Measurements from ENCODE around the gene TMEM179. TPM values are rescaled to one million over a fixed set of nuclear protein-coding genes. Genes with fewer than 3 reads are reported as not detected.

TMEM179 gene
- total and polyA plus RNA-seq, 2 of the 8 experiments (the other 6 are each of a cell fraction or from before 2014, with no cell fraction given) = 2.9 to 4.0 TPM

DNA sequence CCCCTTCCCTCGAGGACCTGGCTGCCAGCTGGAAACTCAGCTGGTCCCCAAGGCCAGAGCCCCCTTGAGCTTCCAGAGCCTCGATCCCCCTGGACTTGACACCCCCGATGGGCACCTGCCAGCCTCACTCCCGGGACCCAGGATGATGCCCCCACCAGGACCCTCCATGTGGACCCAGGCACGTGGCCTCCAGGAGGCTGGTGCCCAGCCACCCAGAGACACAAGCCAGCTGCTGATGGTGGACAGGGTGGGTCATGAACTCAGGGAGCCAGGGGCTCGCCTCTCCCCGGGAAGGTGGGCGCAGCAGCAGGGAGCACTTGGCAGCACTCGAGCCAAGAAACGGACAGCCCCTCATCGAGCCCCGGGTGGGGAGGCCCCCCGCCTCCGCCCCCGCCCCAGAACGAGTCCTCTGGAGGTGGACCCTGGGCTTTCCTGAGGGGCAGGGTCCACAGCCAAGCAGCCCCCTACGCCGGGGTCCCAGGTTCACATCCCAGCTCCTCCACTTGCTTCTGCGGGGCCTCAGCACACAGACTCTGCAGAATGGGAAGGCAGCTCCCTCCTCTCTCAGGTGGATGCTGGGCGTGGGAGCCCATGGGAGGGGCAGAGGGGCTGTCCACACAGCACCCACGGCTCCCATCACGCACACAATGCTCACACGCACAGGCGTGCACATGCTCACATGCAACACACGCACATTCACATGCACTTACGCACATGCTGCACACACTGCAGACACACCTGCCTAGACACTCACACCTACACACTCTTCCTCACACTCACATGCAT lies 12.9 kb downstream of the TMEM179 start:
- 90% methylated on average over 17 of the region's 26 CpGs; no CpG with 5 or more reads in 1 of the 2 experiments for WGBS, 2 experiments (ENCODE audit: extremely low coverage in 1 of 2, insufficient coverage in 1 of 2, insufficient read length in 1 of 2, insufficient replicate concordance in 2 of 2, low coverage in 1 of 2, low lambda C conversion rate in 2 of 2, missing lambda C conversion rate in 1 of 2)
- CTCF ChIA-PET (ENCODE audit: partially characterized antibody) = interaction anchor here (0.6 to 1.4 kb wide), 6 partner anchors 11 to 368 kb away, joined by 3 to 7 read pairs (median 3); partner anchors contain the start of gene TMEM179
- TF ChIP-seq NANOG (IDR thresholded peaks at IDR 0.05; ENCODE audit: insufficient read depth, low read depth, low read length, poor library complexity, severe bottlenecking) (no peak), CBX5 (IDR thresholded peaks at IDR 0.05; ENCODE audit: low read depth, low read length) (no peak), SAP30 (IDR thresholded peaks at IDR 0.05; ENCODE audit: insufficient read depth, insufficient replicate concordance, low read length) (no peak), CTBP2 (IDR thresholded peaks at IDR 0.05; ENCODE audit: borderline replicate concordance, insufficient read depth, insufficient read length, low read length) (no peak), RXRA (IDR thresholded peaks at IDR 0.05; ENCODE audit: insufficient read depth, low read depth, low read length) (no peak), CEBPB (IDR thresholded peaks at IDR 0.05; ENCODE audit: low read depth, low read length) (no peak), SRF (IDR thresholded peaks at IDR 0.05; ENCODE audit: low read depth, low read length) (no peak)
- TF ChIP-seq, protein P1, sequence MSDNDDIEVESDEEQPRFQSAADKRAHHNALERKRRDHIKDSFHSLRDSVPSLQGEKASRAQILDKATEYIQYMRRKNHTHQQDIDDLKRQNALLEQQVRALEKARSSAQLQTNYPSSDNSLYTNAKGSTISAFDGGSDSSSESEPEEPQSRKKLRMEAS (IDR thresholded peaks at IDR 0.05) = no peak
- TF ChIP-seq, protein P2, sequence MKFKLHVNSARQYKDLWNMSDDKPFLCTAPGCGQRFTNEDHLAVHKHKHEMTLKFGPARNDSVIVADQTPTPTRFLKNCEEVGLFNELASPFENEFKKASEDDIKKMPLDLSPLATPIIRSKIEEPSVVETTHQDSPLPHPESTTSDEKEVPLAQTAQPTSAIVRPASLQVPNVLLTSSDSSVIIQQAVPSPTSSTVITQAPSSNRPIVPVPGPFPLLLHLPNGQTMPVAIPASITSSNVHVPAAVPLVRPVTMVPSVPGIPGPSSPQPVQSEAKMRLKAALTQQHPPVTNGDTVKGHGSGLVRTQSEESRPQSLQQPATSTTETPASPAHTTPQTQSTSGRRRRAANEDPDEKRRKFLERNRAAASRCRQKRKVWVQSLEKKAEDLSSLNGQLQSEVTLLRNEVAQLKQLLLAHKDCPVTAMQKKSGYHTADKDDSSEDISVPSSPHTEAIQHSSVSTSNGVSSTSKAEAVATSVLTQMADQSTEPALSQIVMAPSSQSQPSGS (IDR thresholded peaks at IDR 0.05; ENCODE audit: low read length) = no peak

More for the DNA sequence above, 12.9 kb downstream of the TMEM179 start:
- no peaks in the 10 kb centered on the region; a peak in 1 of 8 replicates for H3K36me3 ChIP-seq (ENCODE audit: control insufficient read depth in 2 of 4, insufficient read depth in 4 of 4, low read length in 3 of 4)
- no peak overlapping the region for H2BK120ac ChIP-seq (replicated peaks; ENCODE audit: low read depth, low read length)
- H3K27me3 ChIP-seq (replicated peaks in 1 of 4; ENCODE audit: control insufficient read depth in 3 of 4, extremely low read depth in 1 of 4, insufficient read depth in 3 of 4, low read length in 3 of 4) = no peaks in the 10 kb centered on the region
- H3K18ac ChIP-seq (ENCODE audit: extremely low read depth, low read length) = no peak overlapping the region
- peak overlapping the region; percentile 29; the same call in 1 of the 2 replicates for H2BK20ac ChIP-seq (ENCODE audit: low read length)
- peak overlapping the region; percentile 73; the same call in 1 of the 2 replicates for H2BK5ac ChIP-seq (ENCODE audit: low read depth, low read length)
- FAIRE-seq (no peak), DNase-seq (ENCODE audit: low read depth in 1 of 2, low spot score in 2 of 2) (no peak)
- H3K4ac ChIP-seq (replicated peaks; ENCODE audit: insufficient read length, low read depth, low read length) = peak overlapping the region; percentile 85
- H2BK12ac ChIP-seq (ENCODE audit: low read depth, low read length) = peak overlapping the region; percentile 19; the same call in 1 of the 2 replicates
- H3K14ac ChIP-seq (ENCODE audit: insufficient read length) = peak overlapping the region; percentile 51
- H3K4me2 ChIP-seq (ENCODE audit: insufficient read depth in 1 of 2, low read depth in 2 of 2, low read length in 2 of 2) = no peak overlapping the region
- H4K5ac ChIP-seq (ENCODE audit: insufficient read length, low read depth, low read length) = no peak overlapping the region
- 0 out of 2 replicates have a peak overlapping the region, but pooled peaks have one; percentile 74 for H2BK15ac ChIP-seq (ENCODE audit: low read length)
- peak overlapping the region; percentile 60 for H2AK5ac ChIP-seq (ENCODE audit: low read depth, low read length)
- no peaks in the 10 kb centered on the region for H3K23me2 ChIP-seq (ENCODE audit: low read depth, low read length)
- no peaks in the 10 kb centered on the region for H3K79me2 ChIP-seq (ENCODE audit: control insufficient read depth in 1 of 2, insufficient read depth in 2 of 2, low read length in 2 of 2)
- H3K23ac ChIP-seq (ENCODE audit: insufficient read length) = no peak overlapping the region
- no peak overlapping the region for H3K56ac ChIP-seq (replicated peaks; ENCODE audit: insufficient read length, low read depth, low read length)
- POLR2A ChIA-PET (ENCODE audit: partially characterized antibody) = interaction anchor here (0.7 kb wide), 1 partner anchor 10 kb away, joined by 3 read pairs; no protein-coding TSS in a partner anchor
- no peak overlapping the region for H2AFZ ChIP-seq (ENCODE audit: low read length)
- H3K9me3 ChIP-seq (ENCODE audit: insufficient read depth in 2 of 2, low read depth in 1 of 2, low read length in 1 of 2) = no peaks in the 10 kb centered on the region
- H4K20me1 ChIP-seq (replicated peaks in 1 of 2; ENCODE audit: control insufficient read depth in 1 of 2, insufficient read depth in 2 of 2, low read length in 2 of 2) = peaks cover 0 to 6% of the 10 kb centered on the region in 2 experiments
- H3K27ac ChIP-seq (ENCODE audit: low read depth, low read length) = no peak overlapping the region
- H4K8ac ChIP-seq (ENCODE audit: extremely low read depth, insufficient read depth, low read length) = no peak overlapping the region
- H3K79me1 ChIP-seq (ENCODE audit: low read depth, low read length) = peaks cover 4% of the 10 kb centered on the region; the same call in 1 of the 2 replicates
- H3K4me3 ChIP-seq (ENCODE audit: extremely low read depth in 1 of 4, insufficient read depth in 2 of 4, low read depth in 3 of 4, low read length in 4 of 4) = no peak overlapping the region
- H3K9ac ChIP-seq (replicated peaks in 1 of 4; ENCODE audit: extremely low read depth in 1 of 4, low read depth in 3 of 4, low read length in 3 of 4) = no peak overlapping the region
- no peaks in the 10 kb centered on the region for H3K4me1 ChIP-seq (replicated peaks in 1 of 4; ENCODE audit: control insufficient read depth in 3 of 4, insufficient read depth in 4 of 4, low read length in 3 of 4)
- H4K91ac ChIP-seq (replicated peaks; ENCODE audit: insufficient read length, low read length) = peak overlapping the region; percentile 65

All from H1 (cell line).